Osteocyte (in vitro differentiated cells): ENCODE results near the gene GRM2. TPM values are rescaled to one million over a fixed set of nuclear protein-coding genes. Genes with fewer than 3 reads are reported as not detected.

Source experiments
- DNase-seq: peaks from one replicate; pipeline ENCODE4 v3.0.0; 2021; ENCODE audit warnings: mixed read lengths; ENCODE audit not compliant: unreplicated experiment; ENCODE audit errors: extremely low spot score
- H3K27ac Mint-ChIP-seq: one replicate; pipeline ENCODE4 v1.8.0; 2021; ENCODE audit warnings: mild to moderate bottlenecking, mixed read lengths; ENCODE audit not compliant: unreplicated experiment
- H3K27me3 Mint-ChIP-seq: one replicate; pipeline ENCODE4 v1.8.0; 2021; ENCODE audit warnings: mixed read lengths; ENCODE audit not compliant: unreplicated experiment
- H3K36me3 Mint-ChIP-seq: one replicate; pipeline ENCODE4 v1.8.0; 2021; ENCODE audit warnings: mixed read lengths; ENCODE audit not compliant: unreplicated experiment
- H3K4me1 Mint-ChIP-seq: one replicate; pipeline ENCODE4 v1.8.0; 2021; ENCODE audit warnings: mixed read lengths; ENCODE audit not compliant: unreplicated experiment
- H3K4me3 Mint-ChIP-seq: one replicate; pipeline ENCODE4 v1.8.0; 2021; ENCODE audit warnings: mild to moderate bottlenecking, moderate library complexity, mixed read lengths; ENCODE audit not compliant: unreplicated experiment
- H3K9me3 Mint-ChIP-seq: one replicate; pipeline ENCODE4 v1.8.0; 2021; ENCODE audit warnings: mixed read lengths; ENCODE audit not compliant: unreplicated experiment
- total RNA-seq: library from RNA; stranded (reverse); gene quantifications from 2 replicates; pipeline ENCODE4 v1.2.1, GENCODE V29; 2021
- TF ChIP-seq, protein P1 (sequence below): fragments of 200-600 bp; sonication (generic); IDR thresholded peaks from 2 replicates; pipeline ENCODE4 v1.5.0; 2021; ENCODE audit warnings: antibody characterized with exemption, mild to moderate bottlenecking, moderate library complexity

Gene GRM2
- total RNA-seq, 1 donor from 2014 or later = 0.32 TPM

DNA sequence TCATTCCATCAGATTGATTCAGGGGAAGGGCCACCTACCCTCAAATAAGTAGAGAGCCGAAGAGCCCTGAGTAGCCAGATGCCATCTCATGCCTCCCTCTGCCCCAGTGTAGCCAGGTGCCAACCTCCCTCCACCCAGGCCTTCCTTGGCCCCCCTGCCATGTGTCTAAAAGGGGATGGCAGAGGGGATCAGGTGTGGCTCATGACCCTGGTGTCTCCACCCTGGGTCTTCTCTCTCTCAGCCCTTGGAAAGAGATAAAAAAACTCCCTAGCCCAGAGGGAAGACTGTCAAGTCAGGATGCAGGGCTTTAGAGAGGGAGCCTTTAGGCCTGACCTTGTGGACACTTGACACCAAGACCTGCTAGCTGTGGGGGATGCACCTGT lies 5.2 kb downstream of the GRM2 start:
- Mint-ChIP-seq H3K36me3 (no peaks in the 10 kb centered on the region), H3K9me3 (no peaks in the 10 kb centered on the region), H3K4me3 (no peak overlapping the region), H3K27ac (no peak overlapping the region), H3K4me1 (peaks cover 4% of the 10 kb centered on the region), H3K27me3 (peaks cover 11% of the 10 kb centered on the region)
- TF ChIP-seq, protein P1, sequence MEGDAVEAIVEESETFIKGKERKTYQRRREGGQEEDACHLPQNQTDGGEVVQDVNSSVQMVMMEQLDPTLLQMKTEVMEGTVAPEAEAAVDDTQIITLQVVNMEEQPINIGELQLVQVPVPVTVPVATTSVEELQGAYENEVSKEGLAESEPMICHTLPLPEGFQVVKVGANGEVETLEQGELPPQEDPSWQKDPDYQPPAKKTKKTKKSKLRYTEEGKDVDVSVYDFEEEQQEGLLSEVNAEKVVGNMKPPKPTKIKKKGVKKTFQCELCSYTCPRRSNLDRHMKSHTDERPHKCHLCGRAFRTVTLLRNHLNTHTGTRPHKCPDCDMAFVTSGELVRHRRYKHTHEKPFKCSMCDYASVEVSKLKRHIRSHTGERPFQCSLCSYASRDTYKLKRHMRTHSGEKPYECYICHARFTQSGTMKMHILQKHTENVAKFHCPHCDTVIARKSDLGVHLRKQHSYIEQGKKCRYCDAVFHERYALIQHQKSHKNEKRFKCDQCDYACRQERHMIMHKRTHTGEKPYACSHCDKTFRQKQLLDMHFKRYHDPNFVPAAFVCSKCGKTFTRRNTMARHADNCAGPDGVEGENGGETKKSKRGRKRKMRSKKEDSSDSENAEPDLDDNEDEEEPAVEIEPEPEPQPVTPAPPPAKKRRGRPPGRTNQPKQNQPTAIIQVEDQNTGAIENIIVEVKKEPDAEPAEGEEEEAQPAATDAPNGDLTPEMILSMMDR = no peak
- DNase-seq = peak; percentile 71

DNA sequence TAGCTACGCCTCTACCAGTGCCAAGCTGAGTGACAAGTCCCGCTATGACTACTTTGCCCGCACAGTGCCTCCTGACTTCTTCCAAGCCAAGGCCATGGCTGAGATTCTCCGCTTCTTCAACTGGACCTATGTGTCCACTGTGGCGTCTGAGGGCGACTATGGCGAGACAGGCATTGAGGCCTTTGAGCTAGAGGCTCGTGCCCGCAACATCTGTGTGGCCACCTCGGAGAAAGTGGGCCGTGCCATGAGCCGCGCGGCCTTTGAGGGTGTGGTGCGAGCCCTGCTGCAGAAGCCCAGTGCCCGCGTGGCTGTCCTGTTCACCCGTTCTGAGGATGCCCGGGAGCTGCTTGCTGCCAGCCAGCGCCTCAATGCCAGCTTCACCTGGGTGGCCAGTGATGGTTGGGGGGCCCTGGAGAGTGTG lies 5.7 kb downstream of the GRM2 start:
- TF ChIP-seq, protein P1 = no peak
- no peaks in the 10 kb centered on the region for H3K9me3 Mint-ChIP-seq
- peaks cover 8% of the 10 kb centered on the region for H3K27me3 Mint-ChIP-seq
- H3K4me3 Mint-ChIP-seq = no peak overlapping the region
- H3K36me3 Mint-ChIP-seq = no peaks in the 10 kb centered on the region
- H3K27ac Mint-ChIP-seq = no peak overlapping the region
- DNase-seq = peak; percentile 80
- no peaks in the 10 kb centered on the region for H3K4me1 Mint-ChIP-seq

DNA sequence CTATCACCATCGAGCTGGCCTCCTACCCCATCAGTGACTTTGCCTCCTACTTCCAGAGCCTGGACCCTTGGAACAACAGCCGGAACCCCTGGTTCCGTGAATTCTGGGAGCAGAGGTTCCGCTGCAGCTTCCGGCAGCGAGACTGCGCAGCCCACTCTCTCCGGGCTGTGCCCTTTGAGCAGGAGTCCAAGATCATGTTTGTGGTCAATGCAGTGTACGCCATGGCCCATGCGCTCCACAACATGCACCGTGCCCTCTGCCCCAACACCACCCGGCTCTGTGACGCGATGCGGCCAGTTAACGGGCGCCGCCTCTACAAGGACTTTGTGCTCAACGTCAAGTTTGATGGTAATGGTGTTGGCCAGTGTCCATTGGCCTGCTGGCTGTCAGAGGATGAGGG lies 6.1 kb downstream of the GRM2 start:
- no peak overlapping the region for H3K4me3 Mint-ChIP-seq
- DNase-seq = peak; percentile 81
- H3K9me3 Mint-ChIP-seq = no peaks in the 10 kb centered on the region
- H3K4me1 Mint-ChIP-seq = no peaks in the 10 kb centered on the region
- no peak overlapping the region for H3K27ac Mint-ChIP-seq
- TF ChIP-seq, protein P1 = no peak
- no peaks in the 10 kb centered on the region for H3K36me3 Mint-ChIP-seq
- peaks cover 5% of the 10 kb centered on the region for H3K27me3 Mint-ChIP-seq

DNA sequence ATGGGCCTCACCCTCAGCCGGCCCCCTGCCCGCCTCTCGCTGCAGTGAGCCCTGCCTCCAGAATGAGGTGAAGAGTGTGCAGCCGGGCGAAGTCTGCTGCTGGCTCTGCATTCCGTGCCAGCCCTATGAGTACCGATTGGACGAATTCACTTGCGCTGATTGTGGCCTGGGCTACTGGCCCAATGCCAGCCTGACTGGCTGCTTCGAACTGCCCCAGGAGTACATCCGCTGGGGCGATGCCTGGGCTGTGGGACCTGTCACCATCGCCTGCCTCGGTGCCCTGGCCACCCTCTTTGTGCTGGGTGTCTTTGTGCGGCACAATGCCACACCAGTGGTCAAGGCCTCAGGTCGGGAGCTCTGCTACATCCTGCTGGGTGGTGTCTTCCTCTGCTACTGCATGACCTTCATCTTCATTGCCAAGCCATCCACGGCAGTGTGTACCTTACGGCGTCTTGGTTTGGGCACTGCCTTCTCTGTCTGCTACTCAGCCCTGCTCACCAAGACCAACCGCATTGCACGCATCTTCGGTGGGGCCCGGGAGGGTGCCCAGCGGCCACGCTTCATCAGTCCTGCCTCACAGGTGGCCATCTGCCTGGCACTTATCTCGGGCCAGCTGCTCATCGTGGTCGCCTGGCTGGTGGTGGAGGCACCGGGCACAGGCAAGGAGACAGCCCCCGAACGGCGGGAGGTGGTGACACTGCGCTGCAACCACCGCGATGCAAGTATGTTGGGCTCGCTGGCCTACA lies 8.5 kb downstream of the GRM2 start:
- Mint-ChIP-seq H3K4me3 (no peak overlapping the region), H3K36me3 (no peaks in the 10 kb centered on the region), H3K27ac (no peak overlapping the region), H3K4me1 (no peaks in the 10 kb centered on the region), H3K27me3 (peaks cover 2% of the 10 kb centered on the region), H3K9me3 (no peaks in the 10 kb centered on the region)
- TF ChIP-seq, protein P1 = no peak
- peak; percentile 83 for DNase-seq

DNA sequence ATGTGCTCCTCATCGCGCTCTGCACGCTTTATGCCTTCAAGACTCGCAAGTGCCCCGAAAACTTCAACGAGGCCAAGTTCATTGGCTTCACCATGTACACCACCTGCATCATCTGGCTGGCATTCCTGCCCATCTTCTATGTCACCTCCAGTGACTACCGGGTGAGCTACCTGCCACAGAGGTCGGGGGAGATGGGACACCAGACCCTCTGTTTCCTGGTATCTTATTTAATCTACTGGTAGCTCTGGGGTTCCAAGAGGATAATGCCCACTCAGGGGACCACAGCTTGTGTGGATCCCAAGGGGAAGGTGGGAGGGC lies 9.1 kb downstream of the GRM2 start:
- Mint-ChIP-seq H3K4me1 (no peaks in the 10 kb centered on the region), H3K4me3 (no peak overlapping the region), H3K36me3 (no peaks in the 10 kb centered on the region), H3K27ac (no peak overlapping the region), H3K27me3 (peaks cover 2% of the 10 kb centered on the region), H3K9me3 (no peaks in the 10 kb centered on the region)
- TF ChIP-seq, protein P1 = no peak
- DNase-seq = no peak
